Subcutaneous adipose tissue (tissue), 4 donors: Measurements from ENCODE around the gene DAAM1. TPM values are rescaled to one million over a fixed set of nuclear protein-coding genes. Genes with fewer than 3 reads are reported as not detected.

Experiments used
- total RNA-seq, 4 donors: library from RNA; depleted of rRNA; stranded (reverse); fragments of >200 nt; gene quantifications; one replicate each; pipeline ENCODE4 v1.1.0, GENCODE V29; 2016
- TF ChIP-seq, protein P1 (sequence below): fragments of 450-650 bp; IDR thresholded peaks from one replicate; pipeline ENCODE4 v1.5.1; 2016; ENCODE audit warnings: low read depth, mild to moderate bottlenecking, control low read depth, antibody characterized with exemption, moderate library complexity

DAAM1 gene
- total RNA-seq, 4 donors from 2014 or later, result 42.3 to 98.0 (median 59.0) TPM

DNA sequence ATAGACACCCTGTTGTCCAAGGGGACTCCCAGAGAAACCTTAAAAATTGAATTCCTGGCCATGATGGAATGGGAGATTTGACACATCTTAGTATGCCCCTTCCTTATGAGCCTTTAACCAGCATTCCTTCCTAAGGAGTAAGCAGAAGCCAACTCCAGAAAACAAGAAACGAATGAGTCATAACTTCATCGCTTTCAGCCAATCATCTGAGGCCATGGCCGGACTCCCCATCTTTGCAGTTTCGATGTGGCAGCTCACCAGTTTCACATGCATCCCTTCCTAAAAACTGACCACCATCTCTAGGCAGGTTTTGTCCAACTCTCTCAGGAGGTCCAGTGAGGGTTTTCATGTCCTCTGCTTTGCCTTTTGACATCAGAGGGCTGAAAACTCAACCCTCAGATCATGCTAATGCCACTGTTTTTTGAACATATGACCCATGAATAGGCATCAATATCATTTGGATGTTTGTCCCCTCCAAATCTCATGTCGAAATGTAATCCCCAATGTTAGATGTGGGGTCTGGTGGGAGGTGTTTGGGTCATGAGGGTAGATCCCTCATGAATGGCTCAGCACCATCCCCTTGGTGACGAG lies 19.9 kb downstream of the DAAM1 start:
- TF ChIP-seq, protein P1, sequence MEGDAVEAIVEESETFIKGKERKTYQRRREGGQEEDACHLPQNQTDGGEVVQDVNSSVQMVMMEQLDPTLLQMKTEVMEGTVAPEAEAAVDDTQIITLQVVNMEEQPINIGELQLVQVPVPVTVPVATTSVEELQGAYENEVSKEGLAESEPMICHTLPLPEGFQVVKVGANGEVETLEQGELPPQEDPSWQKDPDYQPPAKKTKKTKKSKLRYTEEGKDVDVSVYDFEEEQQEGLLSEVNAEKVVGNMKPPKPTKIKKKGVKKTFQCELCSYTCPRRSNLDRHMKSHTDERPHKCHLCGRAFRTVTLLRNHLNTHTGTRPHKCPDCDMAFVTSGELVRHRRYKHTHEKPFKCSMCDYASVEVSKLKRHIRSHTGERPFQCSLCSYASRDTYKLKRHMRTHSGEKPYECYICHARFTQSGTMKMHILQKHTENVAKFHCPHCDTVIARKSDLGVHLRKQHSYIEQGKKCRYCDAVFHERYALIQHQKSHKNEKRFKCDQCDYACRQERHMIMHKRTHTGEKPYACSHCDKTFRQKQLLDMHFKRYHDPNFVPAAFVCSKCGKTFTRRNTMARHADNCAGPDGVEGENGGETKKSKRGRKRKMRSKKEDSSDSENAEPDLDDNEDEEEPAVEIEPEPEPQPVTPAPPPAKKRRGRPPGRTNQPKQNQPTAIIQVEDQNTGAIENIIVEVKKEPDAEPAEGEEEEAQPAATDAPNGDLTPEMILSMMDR, result no peak

- TF ChIP-seq, protein P1, result no peak
Measured at GRCh38 chr14:59208954-59209353, 20.5 kb downstream of the DAAM1 start.

GRCh38 chr14:59210621-59211020 lies 22.2 kb downstream of the DAAM1 start:
- TF ChIP-seq, protein P1, result no peak

GRCh38 chr14:59213368-59214315 lies 25.2 kb downstream of the DAAM1 start:
- TF ChIP-seq, protein P1, result no peak

GRCh38 chr14:59214702-59215302 lies 26.3 kb downstream of the DAAM1 start:
- TF ChIP-seq, protein P1, result no peak

GRCh38 chr14:59215322-59215721 lies 26.9 kb downstream of the DAAM1 start:
- TF ChIP-seq, protein P1, result no peak

- TF ChIP-seq, protein P1, result no peak
Measured at GRCh38 chr14:59215757-59216156, 27.3 kb downstream of the DAAM1 start.
